IMR-90 (cell line): ENCODE data around the gene ATM.

Experiments used
- CHD1 ChIP-seq: IDR thresholded peaks from 2 replicates; pipeline ENCODE4 v1.6.1; 2012; ENCODE audit warnings: low read depth, low read length, improper control_type of control experiment
- CTCF ChIP-seq: conservative IDR thresholded peaks from 2 replicates; pipeline ENCODE4 v1.5.1; 2012; ENCODE audit warnings: mild to moderate bottlenecking, low read depth, low read length, improper control_type of control experiment
- MAFK ChIP-seq: IDR thresholded peaks from 2 replicates; pipeline ENCODE4 v1.6.1; 2012; ENCODE audit warnings: low read depth, low read length, improper control_type of control experiment
- POLR2A ChIP-seq: IDR thresholded peaks from 2 replicates; pipeline ENCODE4 v1.6.1; 2012; ENCODE audit warnings: mild to moderate bottlenecking, low read depth, low read length
- TF ChIP-seq, protein P1 (sequence below): fragments of 150-350 bp; IDR thresholded peaks from 2 replicates; pipeline ENCODE4 v1.6.1; 2016; ENCODE audit warnings: low read depth, mild to moderate bottlenecking, low read length, moderate library complexity, borderline replicate concordance

DNA sequence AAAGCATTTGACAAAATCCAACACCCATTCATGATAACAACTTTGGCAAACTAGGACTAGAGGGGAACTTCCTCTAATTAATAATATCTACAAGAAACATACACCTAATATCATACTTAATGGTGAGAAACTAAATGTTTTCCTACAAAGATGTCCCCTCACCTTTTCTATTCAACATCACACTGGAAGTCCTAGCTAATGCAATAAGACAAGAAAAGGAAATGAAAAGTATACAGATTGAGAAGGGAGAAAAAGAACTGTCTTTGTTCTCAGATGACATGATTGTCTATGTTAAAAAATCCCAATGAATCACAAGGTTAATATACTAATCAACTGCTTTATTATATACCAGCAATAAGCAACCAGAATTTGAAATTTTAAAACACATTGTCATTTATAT is 192.1 kb downstream of the ATM start:
- no peak for TF ChIP-seq CTCF
- no peak for TF ChIP-seq POLR2A
- no peak for TF ChIP-seq CHD1
- no peak for TF ChIP-seq MAFK
- TF ChIP-seq, protein P1, sequence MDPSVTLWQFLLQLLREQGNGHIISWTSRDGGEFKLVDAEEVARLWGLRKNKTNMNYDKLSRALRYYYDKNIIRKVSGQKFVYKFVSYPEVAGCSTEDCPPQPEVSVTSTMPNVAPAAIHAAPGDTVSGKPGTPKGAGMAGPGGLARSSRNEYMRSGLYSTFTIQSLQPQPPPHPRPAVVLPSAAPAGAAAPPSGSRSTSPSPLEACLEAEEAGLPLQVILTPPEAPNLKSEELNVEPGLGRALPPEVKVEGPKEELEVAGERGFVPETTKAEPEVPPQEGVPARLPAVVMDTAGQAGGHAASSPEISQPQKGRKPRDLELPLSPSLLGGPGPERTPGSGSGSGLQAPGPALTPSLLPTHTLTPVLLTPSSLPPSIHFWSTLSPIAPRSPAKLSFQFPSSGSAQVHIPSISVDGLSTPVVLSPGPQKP: no peak
